HG03460 (cell line): ENCODE data around the gene SOX15.
"Not testable (repeated sequence)": the region's sequence is repeated elsewhere in the genome, so short reads cannot be mapped to it uniquely, and the experiment has no call there.

Experiments
- ATAC-seq: cut with Tn5 transposase; IDR thresholded peaks from one replicate; pipeline ENCODE4 v1.9.1; 2021; ENCODE audit not compliant: unreplicated experiment

The SOX15 gene

GRCh38 chr17:7611635-7612293 is 21.9 kb upstream of the SOX15 start:
- ATAC-seq = no peak

DNA sequence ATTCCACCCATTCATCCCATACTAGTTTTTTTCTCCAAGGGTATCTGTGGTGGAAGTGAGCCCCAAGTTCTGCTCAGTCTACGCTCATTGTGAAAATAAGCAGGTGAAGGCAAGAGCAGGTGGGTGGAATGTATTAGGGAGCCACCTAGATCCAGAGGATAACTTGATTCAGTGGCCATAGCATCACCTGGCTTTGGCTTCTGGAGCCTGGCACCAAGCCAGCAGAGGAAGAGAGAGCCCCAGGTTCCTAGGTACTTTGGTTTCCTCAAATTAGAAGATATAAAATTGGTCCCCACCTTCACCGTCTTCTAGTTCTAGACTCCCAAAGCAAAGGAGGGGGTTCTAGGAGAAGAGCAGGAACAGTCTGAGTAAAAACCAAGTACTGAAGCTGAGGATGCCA is 20.7 kb upstream of the SOX15 start:
- no peak for ATAC-seq

- no peak for ATAC-seq
Measured at GRCh38 chr17:7606280-7606679, 16.4 kb upstream of the SOX15 start.

GRCh38 chr17:7597561-7597960 is 7.7 kb upstream of the SOX15 start:
- ATAC-seq = not testable (repeated sequence)

DNA sequence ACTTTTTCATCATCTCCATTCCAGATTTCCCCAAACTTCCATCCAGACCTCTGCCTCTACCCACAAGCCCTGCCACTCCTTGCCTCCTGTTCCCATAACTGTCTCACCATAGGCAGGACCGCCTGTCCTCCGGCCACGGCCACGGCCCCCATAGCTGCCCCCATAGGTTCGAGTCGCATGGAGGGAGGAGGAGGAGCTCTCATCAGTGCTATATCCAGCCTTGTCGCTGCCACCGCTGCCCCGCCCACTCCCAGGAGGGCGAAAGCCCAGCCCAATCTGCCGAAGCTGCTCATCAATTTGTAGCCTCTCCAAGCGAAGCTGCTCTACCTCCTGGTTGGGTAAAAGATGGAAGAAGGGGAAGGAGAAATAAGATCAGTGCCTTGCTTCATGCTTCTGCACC is 3.4 kb upstream of the SOX15 start:
- no peak for ATAC-seq

- no peak for ATAC-seq
Measured at GRCh38 chr17:7592422-7593021, 2.6 kb upstream of the SOX15 start.

GRCh38 chr17:7591596-7591995 is 1.7 kb upstream of the SOX15 start:
- ATAC-seq = no peak

GRCh38 chr17:7590743-7591142 is 849 bp upstream of the SOX15 start:
- no peak for ATAC-seq

DNA sequence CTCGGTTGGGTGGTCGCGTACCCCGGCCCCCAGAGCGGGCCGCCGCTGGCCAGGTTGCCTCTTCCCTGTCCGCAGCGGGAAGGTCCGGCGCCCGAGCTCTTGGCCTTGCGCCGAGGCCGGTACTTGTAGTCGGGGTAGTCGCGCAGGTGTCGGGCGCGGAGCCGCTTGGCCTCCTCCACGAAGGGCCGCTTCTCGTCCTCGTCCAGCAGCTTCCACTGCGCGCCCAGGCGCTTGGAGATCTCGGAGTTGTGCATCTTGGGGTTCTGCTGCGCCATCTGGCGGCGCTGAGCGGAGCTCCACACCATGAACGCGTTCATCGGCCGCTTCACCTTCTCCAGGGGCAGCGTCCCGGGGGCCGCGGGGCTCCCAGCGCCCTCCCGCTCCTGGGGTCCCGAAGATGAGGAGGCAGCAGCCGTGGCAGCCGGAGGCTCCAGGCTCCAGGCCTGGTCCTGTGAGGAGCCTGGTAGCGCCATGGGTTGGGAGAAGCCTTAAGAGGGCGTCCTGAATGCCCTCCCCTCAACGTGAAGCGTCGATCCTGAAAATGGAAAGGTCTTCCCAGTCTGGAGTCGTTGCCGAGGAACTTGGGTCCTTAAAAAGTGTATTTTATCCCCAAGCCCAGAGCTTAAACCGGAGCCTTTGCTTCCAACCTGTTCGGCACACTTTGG is 558 bp downstream of the SOX15 start:
- ATAC-seq = no peak

DNA sequence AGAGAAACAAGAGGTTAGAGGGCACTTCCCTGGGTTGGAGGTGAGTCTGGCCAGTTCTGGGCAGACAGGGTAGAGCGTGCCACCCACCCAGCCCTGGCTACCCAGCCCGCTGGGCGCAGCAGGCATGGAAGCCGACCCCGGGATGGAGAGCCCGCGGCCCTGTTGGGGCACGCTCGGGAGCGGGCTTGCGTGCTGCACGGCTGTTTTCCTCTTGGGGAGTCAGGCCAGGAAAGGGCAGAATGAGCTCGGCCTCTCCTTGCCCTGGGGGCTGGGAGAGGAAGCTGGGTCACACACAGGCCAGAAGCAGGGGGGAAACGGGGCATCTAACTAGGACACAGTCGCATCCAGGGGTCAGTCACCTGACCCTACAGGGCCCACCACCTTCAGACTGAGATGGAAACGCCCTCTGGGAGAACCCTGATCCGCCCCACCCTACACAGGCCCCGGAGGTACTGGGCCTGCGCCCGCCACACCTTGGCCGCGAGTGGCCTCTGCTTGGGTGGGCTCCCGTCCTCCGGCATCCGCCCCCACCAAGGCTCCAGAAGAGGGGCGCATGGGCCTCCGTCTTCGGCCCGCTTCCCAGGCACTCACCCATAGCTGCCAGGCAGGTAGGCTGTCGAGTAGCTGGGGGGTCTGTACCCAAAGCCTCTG is 1.2 kb downstream of the SOX15 start:
- ATAC-seq = no peak

GRCh38 chr17:7587420-7588151 is 2.3 kb downstream of the SOX15 start:
- ATAC-seq = no peak

DNA sequence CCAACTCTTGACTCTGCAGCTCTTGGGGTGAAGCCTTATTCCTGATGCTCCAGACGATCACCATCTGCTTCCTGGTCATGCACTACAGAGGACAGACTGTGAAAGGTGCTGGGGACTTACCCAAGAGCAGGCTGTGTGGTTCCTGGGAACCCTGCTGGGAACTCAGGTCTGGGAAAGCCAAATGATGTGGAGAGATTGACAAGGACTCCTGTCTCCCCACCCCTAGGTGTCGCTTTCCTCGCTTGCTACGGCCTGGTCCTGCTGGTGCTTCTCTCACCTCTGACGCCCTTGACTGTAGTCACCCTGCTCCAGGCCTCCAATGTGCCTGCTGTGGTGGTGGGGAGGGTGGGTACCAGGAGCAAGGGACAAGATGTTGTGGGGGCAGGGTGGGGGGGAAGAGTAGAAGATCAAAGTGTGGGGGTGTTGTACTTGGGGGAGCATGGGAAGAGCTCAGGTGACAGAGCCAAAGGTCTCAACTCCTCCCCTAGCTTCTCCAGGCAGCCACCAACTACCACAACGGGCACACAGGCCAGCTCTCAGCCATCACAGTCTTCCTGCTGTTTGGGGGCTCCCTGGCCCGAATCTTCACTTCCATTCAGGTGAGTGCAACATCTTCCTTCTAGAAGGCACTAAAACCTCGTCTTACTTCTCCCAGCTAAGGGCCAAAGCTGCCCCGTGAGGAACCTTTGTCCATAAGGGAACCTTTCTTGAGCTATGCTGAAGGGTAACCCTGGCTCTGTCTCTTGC is 3.0 kb downstream of the SOX15 start:
- ATAC-seq = no peak

DNA sequence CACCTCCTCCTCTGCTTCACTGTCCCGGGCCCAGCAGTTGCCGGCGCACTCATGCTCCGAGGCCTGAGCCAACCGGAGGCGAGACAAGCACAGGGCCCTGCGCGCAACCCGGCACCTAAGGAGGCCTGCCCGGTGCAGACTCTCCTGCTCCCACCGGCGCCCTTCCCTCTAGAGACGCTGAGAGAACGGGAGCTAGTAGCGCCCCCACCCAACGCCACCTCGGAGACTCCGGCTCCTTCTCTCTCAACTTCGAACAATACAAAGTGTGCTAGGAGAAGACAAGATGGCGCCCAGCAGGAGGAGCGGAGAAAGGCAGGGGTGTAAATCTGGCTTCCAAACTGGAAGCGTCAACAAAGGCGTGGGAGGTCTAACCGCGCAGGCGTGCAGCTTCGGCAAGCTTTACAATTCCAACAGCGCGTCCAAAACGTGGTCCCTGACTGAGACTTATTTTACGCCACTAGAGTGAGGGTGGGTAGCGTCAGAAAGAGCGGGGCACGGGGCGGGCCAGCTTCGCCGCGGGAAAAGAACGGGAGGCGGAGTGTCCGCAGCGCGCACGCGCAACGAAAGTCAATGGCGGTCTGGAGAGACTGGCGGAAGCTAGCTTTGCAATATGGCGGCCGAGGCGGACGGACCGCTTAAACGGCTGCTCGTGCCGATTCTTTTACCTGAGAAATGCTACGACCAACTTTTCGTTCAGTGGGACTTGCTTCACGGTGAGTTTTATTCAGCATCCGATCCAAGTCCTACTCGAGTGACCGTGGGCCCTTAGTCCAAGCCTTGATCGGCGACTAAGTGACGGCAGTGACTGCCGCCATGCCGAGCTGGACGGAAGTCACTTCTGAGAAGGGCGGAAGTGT is 6.4 kb downstream of the SOX15 start, which contains the start of gene MPDU1:
Gene MPDU1, plus strand, starts transcription at position 600 of the 857 bp plus-strand sequence. Its CDS starts 11 bp downstream, at position 611.
- peak; percentile 55 for ATAC-seq

DNA sequence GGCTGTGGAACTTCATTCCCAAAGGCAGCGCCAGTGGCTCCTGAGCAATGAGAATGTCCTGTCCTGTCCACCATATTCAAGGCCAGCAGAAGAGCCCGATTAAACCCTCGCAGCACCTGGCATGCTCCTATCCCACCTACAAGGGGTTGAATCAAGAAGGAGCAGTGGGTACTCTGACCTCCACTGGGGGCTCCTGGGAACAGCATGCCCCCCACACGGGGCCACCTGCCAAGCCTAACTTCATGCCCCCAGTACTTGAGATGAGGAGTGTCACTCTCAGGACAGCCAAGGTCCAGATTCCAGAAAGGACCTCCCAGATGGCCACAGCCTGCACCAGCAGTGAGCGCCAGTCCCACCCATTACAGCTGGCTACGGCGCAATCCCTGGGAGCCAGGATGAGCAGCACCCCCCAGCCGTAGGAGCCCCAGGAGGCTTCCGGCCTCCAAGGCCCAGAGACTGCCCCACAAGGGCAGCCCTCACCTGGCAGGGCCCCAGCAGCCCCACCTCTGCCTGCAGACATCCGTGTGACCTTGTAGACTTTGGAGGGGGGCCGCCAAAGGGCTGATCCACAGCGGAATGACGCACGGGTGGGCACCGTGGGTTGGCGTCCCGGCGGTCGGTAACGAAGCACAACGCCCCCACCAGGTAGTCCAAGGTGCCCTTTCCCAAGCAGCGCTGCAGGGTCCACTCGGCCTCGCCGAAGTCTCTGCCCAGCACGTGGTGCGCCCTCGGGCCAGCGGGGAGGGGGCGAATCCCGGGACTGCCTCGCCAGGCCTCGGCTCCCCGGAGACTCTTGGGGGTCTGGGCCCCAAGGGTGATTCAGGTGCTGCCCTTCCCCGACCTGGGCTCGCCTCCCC is 7.3 kb downstream of the SOX15 start:
- ATAC-seq = no peak

- ATAC-seq = no peak
Measured at GRCh38 chr17:7580604-7581575, 9.0 kb downstream of the SOX15 start.

DNA sequence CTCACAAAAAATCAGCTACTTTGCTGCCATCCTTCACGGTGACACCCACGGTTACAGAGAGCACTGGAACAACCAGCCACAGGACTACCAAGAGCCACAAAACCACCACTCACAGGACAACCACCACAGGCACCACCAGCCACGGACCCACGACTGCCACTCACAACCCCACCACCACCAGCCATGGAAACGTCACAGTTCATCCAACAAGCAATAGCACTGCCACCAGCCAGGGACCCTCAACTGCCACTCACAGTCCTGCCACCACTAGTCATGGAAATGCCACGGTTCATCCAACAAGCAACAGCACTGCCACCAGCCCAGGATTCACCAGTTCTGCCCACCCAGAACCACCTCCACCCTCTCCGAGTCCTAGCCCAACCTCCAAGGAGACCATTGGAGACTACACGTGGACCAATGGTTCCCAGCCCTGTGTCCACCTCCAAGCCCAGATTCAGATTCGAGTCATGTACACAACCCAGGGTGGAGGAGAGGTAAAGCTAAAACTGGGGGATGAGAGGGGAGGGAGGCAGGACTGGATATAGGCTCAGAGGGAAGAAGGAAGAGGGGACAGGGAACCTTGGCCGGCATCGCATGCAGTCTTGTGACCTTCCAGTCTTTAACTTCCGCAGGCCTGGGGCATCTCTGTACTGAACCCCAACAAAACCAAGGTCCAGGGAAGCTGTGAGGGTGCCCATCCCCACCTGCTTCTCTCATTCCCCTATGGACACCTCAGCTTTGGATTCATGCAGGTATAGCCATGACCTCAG is 9.9 kb downstream of the SOX15 start:
- no peak for ATAC-seq
